CD4-positive, CD25-positive, alpha-beta regulatory T cell (primary cell): ENCODE measurements around the gene USH1C. TPM values are rescaled to one million over a fixed set of nuclear protein-coding genes. Genes with fewer than 3 reads are reported as not detected.

Source experiments
- ATAC-seq, 2 donors: fragments of 150-1000 bp; cut with Tn5 transposase; one replicate each; pipeline ENCODE4 v1.10.0; 2021; ENCODE audit warnings: low read depth in 2 of 2, moderate number of reproducible peaks in 2 of 2, moderate library complexity in 1 of 2
- DNase-seq, 3 donors: peaks; one replicate each; pipeline versions ENCODE4 v3.0.0 to v3.0.0-alpha.2; 2012 to 2022; ENCODE audit warnings: mixed read lengths in 1 of 3
- H3K27ac ChIP-seq: one replicate; pipeline ENCODE4 v1.7.0; 2013; ENCODE audit warnings: mild to moderate bottlenecking, low read length; ENCODE audit not compliant: insufficient read depth, poor library complexity, severe bottlenecking
- H3K27me3 ChIP-seq: one replicate; pipeline ENCODE4 v1.7.0; 2013; ENCODE audit warnings: low read length; ENCODE audit not compliant: control insufficient read depth, insufficient read depth
- H3K36me3 ChIP-seq: one replicate; pipeline ENCODE4 v1.7.0; 2013; ENCODE audit warnings: mild to moderate bottlenecking, low read length, moderate library complexity; ENCODE audit not compliant: control insufficient read depth, insufficient read depth
- H3K4me1 ChIP-seq: 2 replicates; pipeline ENCODE4 v1.7.0; 2013; ENCODE audit warnings: mild to moderate bottlenecking, low read length; ENCODE audit not compliant: insufficient read depth, control insufficient read depth, poor library complexity, severe bottlenecking
- H3K4me3 ChIP-seq: one replicate; pipeline ENCODE4 v1.7.0; 2013; ENCODE audit warnings: low read depth, mild to moderate bottlenecking, low read length, moderate library complexity
- H3K9me3 ChIP-seq, 2 experiments: 1 replicate in 1 of 2; 2 replicates in 1 of 2; pipeline ENCODE4 v1.7.0; 2013; ENCODE audit warnings: low read length in 2 of 2, mild to moderate bottlenecking in 1 of 2, moderate library complexity in 1 of 2; ENCODE audit not compliant: control insufficient read depth in 2 of 2
- H3K27ac Mint-ChIP-seq, 3 donors: one replicate each; pipeline ENCODE4 v1.8.0; 2020 to 2022; ENCODE audit warnings: mild to moderate bottlenecking in 3 of 3, mixed read lengths in 3 of 3, moderate library complexity in 2 of 3
- H3K27me3 Mint-ChIP-seq: one replicate; pipeline ENCODE4 v1.8.0; 2022; ENCODE audit warnings: mild to moderate bottlenecking, mixed read lengths
- H3K36me3 Mint-ChIP-seq: one replicate; pipeline ENCODE4 v1.8.0; 2020; ENCODE audit warnings: mixed read lengths
- H3K4me1 Mint-ChIP-seq, 4 donors: one replicate each; pipeline ENCODE4 v1.8.0; 2020 to 2022; ENCODE audit warnings: mixed read lengths in 4 of 4, mild to moderate bottlenecking in 1 of 4
- H3K4me3 Mint-ChIP-seq, 4 donors: one replicate each; pipeline ENCODE4 v1.8.0; 2020 to 2022; ENCODE audit warnings: mild to moderate bottlenecking in 4 of 4, mixed read lengths in 4 of 4, moderate library complexity in 3 of 4
- H3K9me3 Mint-ChIP-seq, 7 donors: one replicate each; pipeline ENCODE4 v1.8.0; 2020 to 2022; ENCODE audit warnings: mixed read lengths in 7 of 7, mild to moderate bottlenecking in 3 of 7, moderate library complexity in 2 of 7
- polyA plus RNA-seq, 4 donors: library from polyadenylated mRNA; unstranded; fragments of 300-500 nt; fragmentation: Illumina TruSeq; gene quantifications; one replicate each; pipeline ENCODE4 v1.2.3, GENCODE V29; 2021
- total RNA-seq: library from RNA; stranded (reverse); gene quantifications from one replicate; pipeline ENCODE4 v1.2.3, GENCODE V29; 2022

The USH1C gene
- total and polyA plus RNA-seq, 5 donors from 2014 or later: not detected

- no peak overlapping the region for H3K27ac Mint-ChIP-seq
Measured at GRCh38 chr11:17513853-17514252, 30.4 kb downstream of the USH1C start.

GRCh38 chr11:17512101-17512500 lies 32.1 kb downstream of the USH1C start:
- Mint-ChIP-seq H3K36me3 (no peaks in the 10 kb centered on the region), H3K4me3 (no peak overlapping the region), H3K4me1 (no peaks in the 10 kb centered on the region), H3K9me3 (no peaks in the 10 kb centered on the region), H3K27ac (no peak overlapping the region), H3K27me3 (peaks cover 4% of the 10 kb centered on the region)
- no peak for DNase-seq
- ATAC-seq: no peak
- H3K9me3 ChIP-seq: no peaks in the 10 kb centered on the region
- no peaks in the 10 kb centered on the region for H3K36me3 ChIP-seq
- no peaks in the 10 kb centered on the region for H3K4me1 ChIP-seq
- H3K27me3 ChIP-seq: peaks cover 3% of the 10 kb centered on the region
- H3K27ac ChIP-seq: no peak overlapping the region
- no peak overlapping the region for H3K4me3 ChIP-seq

More at GRCh38 chr11:17513853-17514252, 30.4 kb downstream of the USH1C start:
- H3K4me1 ChIP-seq: no peaks in the 10 kb centered on the region
- DNase-seq (no peak), ATAC-seq (no peak)
- Mint-ChIP-seq H3K4me1 (no peaks in the 10 kb centered on the region), H3K36me3 (no peaks in the 10 kb centered on the region), H3K27me3 (peaks cover 4% of the 10 kb centered on the region), H3K4me3 (no peak overlapping the region), H3K9me3 (no peaks in the 10 kb centered on the region)
- peaks cover 3% of the 10 kb centered on the region for H3K27me3 ChIP-seq
- no peaks in the 10 kb centered on the region for H3K36me3 ChIP-seq
- H3K9me3 ChIP-seq: no peaks in the 10 kb centered on the region
- no peak overlapping the region for H3K27ac ChIP-seq
- H3K4me3 ChIP-seq: no peak overlapping the region

- H3K27ac ChIP-seq: no peak overlapping the region
- no peak overlapping the region for H3K4me3 Mint-ChIP-seq
- no peak for ATAC-seq
- H3K9me3 ChIP-seq: no peaks in the 10 kb centered on the region
- no peak overlapping the region for H3K4me3 ChIP-seq
- H3K36me3 ChIP-seq: no peaks in the 10 kb centered on the region
- H3K27ac Mint-ChIP-seq: no peak overlapping the region
- peaks cover 4% of the 10 kb centered on the region for H3K27me3 Mint-ChIP-seq
- no peaks in the 10 kb centered on the region for H3K4me1 ChIP-seq
- no peak for DNase-seq
- H3K36me3 Mint-ChIP-seq: no peaks in the 10 kb centered on the region
- H3K9me3 Mint-ChIP-seq: no peaks in the 10 kb centered on the region
- peaks cover 3% of the 10 kb centered on the region for H3K27me3 ChIP-seq
- no peaks in the 10 kb centered on the region for H3K4me1 Mint-ChIP-seq
Measured at GRCh38 chr11:17511571-17511970, 32.6 kb downstream of the USH1C start.

GRCh38 chr11:17510507-17511206 lies 33.6 kb downstream of the USH1C start:
- Mint-ChIP-seq H3K4me3 (no peak overlapping the region), H3K9me3 (no peaks in the 10 kb centered on the region), H3K27ac (no peak overlapping the region), H3K36me3 (no peaks in the 10 kb centered on the region), H3K27me3 (peaks cover 4% of the 10 kb centered on the region), H3K4me1 (no peaks in the 10 kb centered on the region)
- no peak for DNase-seq
- Histone ChIP-seq H3K36me3 (no peaks in the 10 kb centered on the region), H3K27me3 (peaks cover 3% of the 10 kb centered on the region), H3K9me3 (no peaks in the 10 kb centered on the region), H3K4me1 (no peaks in the 10 kb centered on the region), H3K4me3 (no peak overlapping the region), H3K27ac (no peak overlapping the region)
- no peak for ATAC-seq

- no peaks in the 10 kb centered on the region for H3K36me3 Mint-ChIP-seq
- Histone ChIP-seq H3K27ac (no peak overlapping the region), H3K4me3 (no peak overlapping the region), H3K4me1 (no peaks in the 10 kb centered on the region), H3K9me3 (no peaks in the 10 kb centered on the region), H3K27me3 (peaks cover 3% of the 10 kb centered on the region), H3K36me3 (no peaks in the 10 kb centered on the region)
- H3K27me3 Mint-ChIP-seq: peaks cover 10% of the 10 kb centered on the region
- H3K4me1 Mint-ChIP-seq: no peaks in the 10 kb centered on the region
- DNase-seq (no peak), ATAC-seq (no peak)
- H3K27ac Mint-ChIP-seq: no peak overlapping the region
- no peaks in the 10 kb centered on the region for H3K9me3 Mint-ChIP-seq
- no peak overlapping the region for H3K4me3 Mint-ChIP-seq
Measured at GRCh38 chr11:17508791-17509190, 35.4 kb downstream of the USH1C start.

- Mint-ChIP-seq H3K27ac (no peak overlapping the region), H3K27me3 (peaks cover 10% of the 10 kb centered on the region), H3K4me3 (no peak overlapping the region)
Measured at GRCh38 chr11:17508306-17508705, 35.9 kb downstream of the USH1C start.

GRCh38 chr11:17507773-17508172 lies 36.4 kb downstream of the USH1C start:
- H3K4me1 Mint-ChIP-seq: no peaks in the 10 kb centered on the region

More at GRCh38 chr11:17508306-17508705, 35.9 kb downstream of the USH1C start:
- peaks cover 3% of the 10 kb centered on the region for H3K27me3 ChIP-seq
- H3K4me3 ChIP-seq: no peak overlapping the region
- no peak overlapping the region for H3K27ac ChIP-seq
- H3K9me3 ChIP-seq: no peaks in the 10 kb centered on the region
- ATAC-seq (no peak), DNase-seq (no peak)
- H3K9me3 Mint-ChIP-seq: no peaks in the 10 kb centered on the region
- H3K36me3 Mint-ChIP-seq: no peaks in the 10 kb centered on the region
- no peaks in the 10 kb centered on the region for H3K4me1 ChIP-seq
- H3K36me3 ChIP-seq: no peaks in the 10 kb centered on the region
- H3K4me1 Mint-ChIP-seq: no peaks in the 10 kb centered on the region

GRCh38 chr11:17506942-17507341 lies 37.3 kb downstream of the USH1C start:
- Histone ChIP-seq H3K36me3 (no peaks in the 10 kb centered on the region), H3K4me3 (no peak overlapping the region), H3K9me3 (no peaks in the 10 kb centered on the region), H3K4me1 (no peaks in the 10 kb centered on the region), H3K27ac (no peak overlapping the region), H3K27me3 (peaks cover 3% of the 10 kb centered on the region)
- Mint-ChIP-seq H3K4me3 (no peak overlapping the region), H3K27me3 (peaks cover 10% of the 10 kb centered on the region), H3K4me1 (no peaks in the 10 kb centered on the region), H3K9me3 (no peaks in the 10 kb centered on the region), H3K27ac (no peak overlapping the region), H3K36me3 (no peaks in the 10 kb centered on the region)
- DNase-seq: no peak
- no peak for ATAC-seq

More at GRCh38 chr11:17507773-17508172, 36.4 kb downstream of the USH1C start:
- Mint-ChIP-seq H3K27me3 (peaks cover 10% of the 10 kb centered on the region), H3K36me3 (no peaks in the 10 kb centered on the region), H3K9me3 (no peaks in the 10 kb centered on the region), H3K4me3 (no peak overlapping the region), H3K27ac (no peak overlapping the region)
- ATAC-seq (no peak), DNase-seq (no peak)
- H3K4me3 ChIP-seq: no peak overlapping the region
- H3K27ac ChIP-seq: no peak overlapping the region
- H3K36me3 ChIP-seq: no peaks in the 10 kb centered on the region
- H3K27me3 ChIP-seq: peaks cover 3% of the 10 kb centered on the region
- no peaks in the 10 kb centered on the region for H3K9me3 ChIP-seq
- no peaks in the 10 kb centered on the region for H3K4me1 ChIP-seq
